Central memory CD8-positive, alpha-beta T cell (primary cell): ENCODE results near the gene LANCL1.

Source experiments
- ATAC-seq: fragments of 150-1000 bp; cut with Tn5 transposase; replicated peaks from 2 replicates; pipeline ENCODE4 v1.10.0; 2022; ENCODE audit warnings: mild to moderate bottlenecking, moderate FRiP score, moderate number of reproducible peaks; ENCODE audit not compliant: poor library complexity, severe bottlenecking; ENCODE audit errors: extremely low read depth
- DNase-seq, 2 donors: peaks; one replicate each; pipeline ENCODE4 v3.0.0; 2021; ENCODE audit warnings: low spot score in 2 of 2
- H3K27ac Mint-ChIP-seq: one replicate; pipeline ENCODE4 v1.8.0; 2022; ENCODE audit warnings: low read depth, mild to moderate bottlenecking, moderate library complexity, mixed read lengths
- H3K27me3 Mint-ChIP-seq: one replicate; pipeline ENCODE4 v1.8.0; 2022; ENCODE audit warnings: mixed read lengths
- H3K36me3 Mint-ChIP-seq: one replicate; pipeline ENCODE4 v1.8.0; 2022; ENCODE audit warnings: mild to moderate bottlenecking, moderate library complexity, mixed read lengths; ENCODE audit not compliant: insufficient read depth
- H3K4me1 Mint-ChIP-seq: one replicate; pipeline ENCODE4 v1.8.0; 2022; ENCODE audit warnings: mixed read lengths
- H3K4me3 Mint-ChIP-seq: one replicate; pipeline ENCODE4 v1.8.0; 2022; ENCODE audit warnings: mild to moderate bottlenecking, moderate library complexity, mixed read lengths
- H3K9me3 Mint-ChIP-seq: one replicate; pipeline ENCODE4 v1.8.0; 2022; ENCODE audit warnings: mixed read lengths

The LANCL1 gene

GRCh38 chr2:210480764-210481163 is 4.2 kb upstream of the LANCL1 start:
- H3K4me1 Mint-ChIP-seq: peaks cover 44% of the 10 kb centered on the region
- H3K36me3 Mint-ChIP-seq: peaks cover 4% of the 10 kb centered on the region
- no peak for ATAC-seq
- H3K27ac Mint-ChIP-seq: peak overlapping the region; percentile 54
- DNase-seq: no peak
- peaks cover 12% of the 10 kb centered on the region for H3K9me3 Mint-ChIP-seq
- H3K27me3 Mint-ChIP-seq: no peaks in the 10 kb centered on the region
- no peak overlapping the region for H3K4me3 Mint-ChIP-seq

- H3K4me1 Mint-ChIP-seq: peaks cover 48% of the 10 kb centered on the region
- ATAC-seq: no peak
These were observed 3.5 kb upstream of the LANCL1 start for GRCh38 chr2:210480079-210480478.

GRCh38 chr2:210478661-210479060 is 2.1 kb upstream of the LANCL1 start:
- peaks cover 53% of the 10 kb centered on the region for H3K4me1 Mint-ChIP-seq

More at GRCh38 chr2:210480079-210480478, 3.5 kb upstream of the LANCL1 start:
- Mint-ChIP-seq H3K36me3 (peaks cover 4% of the 10 kb centered on the region), H3K27ac (peak overlapping the region; percentile 54), H3K9me3 (peaks cover 12% of the 10 kb centered on the region), H3K4me3 (no peak overlapping the region), H3K27me3 (no peaks in the 10 kb centered on the region)
- no peak for DNase-seq

GRCh38 chr2:210477496-210477895 is 937 bp upstream of the LANCL1 start:
- ATAC-seq: no peak
- Mint-ChIP-seq H3K4me1 (peaks cover 53% of the 10 kb centered on the region), H3K27ac (peak overlapping the region; percentile 98), H3K27me3 (no peaks in the 10 kb centered on the region), H3K9me3 (no peaks in the 10 kb centered on the region), H3K36me3 (peaks cover 17% of the 10 kb centered on the region), H3K4me3 (peak overlapping the region; percentile 100)
- DNase-seq: no peak

More at GRCh38 chr2:210478661-210479060, 2.1 kb upstream of the LANCL1 start:
- Mint-ChIP-seq H3K27ac (peak overlapping the region; percentile 98), H3K4me3 (peak overlapping the region; percentile 100), H3K9me3 (peaks cover 2% of the 10 kb centered on the region), H3K27me3 (no peaks in the 10 kb centered on the region), H3K36me3 (peaks cover 8% of the 10 kb centered on the region)
- no peak for DNase-seq
- ATAC-seq: no peak

GRCh38 chr2:210475706-210476105 is 853 bp downstream of the LANCL1 start:
- Mint-ChIP-seq H3K27me3 (no peaks in the 10 kb centered on the region), H3K36me3 (peaks cover 26% of the 10 kb centered on the region), H3K27ac (peak overlapping the region; percentile 98), H3K9me3 (no peaks in the 10 kb centered on the region), H3K4me3 (peak overlapping the region; percentile 100), H3K4me1 (peaks cover 57% of the 10 kb centered on the region)
- ATAC-seq: peak; percentile 29
- DNase-seq: no peak

- ATAC-seq: no peak
- Mint-ChIP-seq H3K36me3 (peaks cover 30% of the 10 kb centered on the region), H3K9me3 (no peaks in the 10 kb centered on the region), H3K27me3 (no peaks in the 10 kb centered on the region), H3K4me3 (peak overlapping the region; percentile 55), H3K4me1 (peaks cover 51% of the 10 kb centered on the region), H3K27ac (peak overlapping the region; percentile 98)
- DNase-seq: no peak
These were observed 1.8 kb downstream of the LANCL1 start for GRCh38 chr2:210474776-210475175.

- ATAC-seq: no peak
- Mint-ChIP-seq H3K27ac (no peak overlapping the region), H3K36me3 (peaks cover 24% of the 10 kb centered on the region), H3K27me3 (no peaks in the 10 kb centered on the region), H3K9me3 (no peaks in the 10 kb centered on the region), H3K4me1 (peaks cover 10% of the 10 kb centered on the region), H3K4me3 (no peak overlapping the region)
- no peak for DNase-seq
These were observed 15.2 kb downstream of the LANCL1 start for GRCh38 chr2:210461401-210461800.

- Mint-ChIP-seq H3K27ac (no peak overlapping the region), H3K4me3 (no peak overlapping the region)
These were observed 16.0 kb downstream of the LANCL1 start for GRCh38 chr2:210460322-210461227.

GRCh38 chr2:210459880-210460279 is 16.7 kb downstream of the LANCL1 start:
- no peak overlapping the region for H3K4me3 Mint-ChIP-seq
- DNase-seq (no peak), ATAC-seq (no peak)
- H3K4me1 Mint-ChIP-seq: peaks cover 9% of the 10 kb centered on the region
- no peak overlapping the region for H3K27ac Mint-ChIP-seq
- H3K36me3 Mint-ChIP-seq: peaks cover 25% of the 10 kb centered on the region
- no peaks in the 10 kb centered on the region for H3K9me3 Mint-ChIP-seq
- H3K27me3 Mint-ChIP-seq: no peaks in the 10 kb centered on the region

More at GRCh38 chr2:210460322-210461227, 16.0 kb downstream of the LANCL1 start:
- Mint-ChIP-seq H3K27me3 (no peaks in the 10 kb centered on the region), H3K4me1 (peaks cover 9% of the 10 kb centered on the region), H3K9me3 (no peaks in the 10 kb centered on the region), H3K36me3 (peaks cover 25% of the 10 kb centered on the region)
- ATAC-seq (no peak), DNase-seq (no peak)

GRCh38 chr2:210459407-210459806 is 17.2 kb downstream of the LANCL1 start:
- DNase-seq (no peak), ATAC-seq (no peak)
- no peaks in the 10 kb centered on the region for H3K27me3 Mint-ChIP-seq
- no peaks in the 10 kb centered on the region for H3K9me3 Mint-ChIP-seq
- H3K4me3 Mint-ChIP-seq: no peak overlapping the region
- H3K27ac Mint-ChIP-seq: no peak overlapping the region
- peaks cover 28% of the 10 kb centered on the region for H3K36me3 Mint-ChIP-seq
- peaks cover 9% of the 10 kb centered on the region for H3K4me1 Mint-ChIP-seq

- Mint-ChIP-seq H3K4me1 (peaks cover 9% of the 10 kb centered on the region), H3K36me3 (peaks cover 25% of the 10 kb centered on the region), H3K27me3 (no peaks in the 10 kb centered on the region), H3K27ac (no peak overlapping the region), H3K4me3 (no peak overlapping the region), H3K9me3 (no peaks in the 10 kb centered on the region)
- DNase-seq (no peak), ATAC-seq (no peak)
These were observed 18.2 kb downstream of the LANCL1 start for GRCh38 chr2:210458395-210458794.

- Mint-ChIP-seq H3K27ac (peak overlapping the region; percentile 55), H3K4me1 (peaks cover 9% of the 10 kb centered on the region), H3K9me3 (no peaks in the 10 kb centered on the region), H3K4me3 (no peak overlapping the region), H3K27me3 (no peaks in the 10 kb centered on the region), H3K36me3 (peaks cover 33% of the 10 kb centered on the region)
- ATAC-seq (no peak), DNase-seq (no peak)
These were observed 20.0 kb downstream of the LANCL1 start for GRCh38 chr2:210456571-210456970.

- ATAC-seq: no peak
- Mint-ChIP-seq H3K27ac (no peak overlapping the region), H3K4me1 (peaks cover 10% of the 10 kb centered on the region), H3K27me3 (no peaks in the 10 kb centered on the region), H3K4me3 (no peak overlapping the region), H3K9me3 (no peaks in the 10 kb centered on the region), H3K36me3 (peaks cover 42% of the 10 kb centered on the region)
- no peak for DNase-seq
These were observed 22.2 kb downstream of the LANCL1 start for GRCh38 chr2:210454336-210454735.
